Astrocyte (in vitro differentiated cells and primary cell): Measurements from ENCODE around the gene HNRNPU. TPM values are rescaled to one million over a fixed set of nuclear protein-coding genes. Genes with fewer than 3 reads are reported as not detected.

Experiments
- DNase-seq: peaks from one replicate; pipeline ENCODE4 v3.0.0-alpha.2; 2010; ENCODE audit warnings: low read depth
- FAIRE-seq: peaks from 2 replicates; lab custom pipeline; 2011; peaks lifted over from hg19 to GRCh38; lab: Jason Lieb, UNC
- H2AFZ ChIP-seq: 2 replicates; pipeline ENCODE4 v1.6.0; 2012; ENCODE audit warnings: low read depth, low read length, inconsistent platforms
- H3K27ac ChIP-seq: 2 replicates; pipeline ENCODE4 v1.5.1; 2011; ENCODE audit warnings: low read depth, low read length, inconsistent platforms
- H3K27me3 ChIP-seq: 2 replicates; pipeline ENCODE4 v1.6.0; 2011; ENCODE audit warnings: low read length, inconsistent platforms; ENCODE audit not compliant: insufficient read depth
- H3K36me3 ChIP-seq: 2 replicates; pipeline ENCODE4 v1.5.1; 2011; ENCODE audit warnings: low read length, inconsistent platforms; ENCODE audit not compliant: insufficient read depth
- H3K4me1 ChIP-seq: 2 replicates; pipeline ENCODE4 v1.5.1; 2011; ENCODE audit warnings: low read length, inconsistent platforms; ENCODE audit not compliant: insufficient read depth
- H3K4me2 ChIP-seq: 2 replicates; pipeline ENCODE4 v1.6.0; 2012; ENCODE audit warnings: low read length, inconsistent platforms
- H3K4me3 ChIP-seq: 2 replicates; pipeline ENCODE4 v1.5.1; 2011; ENCODE audit warnings: low read depth, mild to moderate bottlenecking, low read length, inconsistent platforms; ENCODE audit not compliant: insufficient read depth
- H3K79me2 ChIP-seq: 2 replicates; pipeline ENCODE4 v1.6.0; 2012; ENCODE audit warnings: mild to moderate bottlenecking, low read length, inconsistent platforms; ENCODE audit not compliant: insufficient read depth
- H3K9ac ChIP-seq: 2 replicates; pipeline ENCODE4 v1.6.0; 2012; ENCODE audit warnings: mild to moderate bottlenecking, low read length, inconsistent platforms
- H3K9me3 ChIP-seq: 2 replicates; pipeline ENCODE4 v1.5.1; 2012; ENCODE audit warnings: low read depth, mild to moderate bottlenecking, low read length, inconsistent platforms; ENCODE audit not compliant: insufficient read depth
- H4K20me1 ChIP-seq: 2 replicates; pipeline ENCODE4 v1.6.0; 2012; ENCODE audit warnings: low read length, inconsistent platforms; ENCODE audit not compliant: insufficient read depth
- H3K27ac Mint-ChIP-seq: one replicate; pipeline ENCODE4 v1.8.0; 2021; ENCODE audit warnings: mild to moderate bottlenecking, mixed read lengths; ENCODE audit not compliant: unreplicated experiment
- H3K27me3 Mint-ChIP-seq: one replicate; pipeline ENCODE4 v1.8.0; 2021; ENCODE audit warnings: low read depth, mixed read lengths; ENCODE audit not compliant: unreplicated experiment
- H3K36me3 Mint-ChIP-seq: one replicate; pipeline ENCODE4 v1.8.0; 2021; ENCODE audit warnings: low read depth, mixed read lengths; ENCODE audit not compliant: unreplicated experiment
- H3K4me1 Mint-ChIP-seq: one replicate; pipeline ENCODE4 v1.8.0; 2021; ENCODE audit warnings: low read depth, mixed read lengths; ENCODE audit not compliant: unreplicated experiment
- H3K4me3 Mint-ChIP-seq: one replicate; pipeline ENCODE4 v1.8.0; 2021; ENCODE audit warnings: mild to moderate bottlenecking, moderate library complexity, mixed read lengths; ENCODE audit not compliant: unreplicated experiment
- H3K9me3 Mint-ChIP-seq: one replicate; pipeline ENCODE4 v1.8.0; 2021; ENCODE audit warnings: mild to moderate bottlenecking, mixed read lengths; ENCODE audit not compliant: unreplicated experiment
- CTCF ChIP-seq: IDR thresholded peaks from 2 replicates; pipeline ENCODE4 v1.5.1; 2011; ENCODE audit warnings: low read depth, mild to moderate bottlenecking, inconsistent platforms, low read length, moderate library complexity; ENCODE audit not compliant: insufficient read depth
- EZH2 ChIP-seq: IDR thresholded peaks from 2 replicates; pipeline ENCODE4 v1.6.1; 2012; ENCODE audit warnings: mild to moderate bottlenecking, low read length, inconsistent platforms; ENCODE audit not compliant: insufficient read depth
- total RNA-seq: library from RNA; stranded (reverse); gene quantifications from 2 replicates; pipeline ENCODE4 v1.2.1, GENCODE V29; 2021

Gene HNRNPU
- total RNA-seq, 1 donor from 2014 or later: 289 TPM

- FAIRE-seq: no peak
- H3K27me3 ChIP-seq: no peaks in the 10 kb centered on the region
- H3K4me2 ChIP-seq: no peak overlapping the region
- no peak for DNase-seq
- peaks cover 4% of the 10 kb centered on the region for H3K9me3 Mint-ChIP-seq
- H3K4me3 ChIP-seq: no peak overlapping the region
- H3K27ac Mint-ChIP-seq: no peak overlapping the region
- TF ChIP-seq CTCF (no peak), EZH2 (no peak)
- H3K36me3 ChIP-seq: no peaks in the 10 kb centered on the region
- peaks cover 14% of the 10 kb centered on the region for H3K27me3 Mint-ChIP-seq
- H2AFZ ChIP-seq: no peak overlapping the region
- H3K4me3 Mint-ChIP-seq: no peak overlapping the region
- no peaks in the 10 kb centered on the region for H3K9me3 ChIP-seq
- no peaks in the 10 kb centered on the region for H3K79me2 ChIP-seq
- no peaks in the 10 kb centered on the region for H4K20me1 ChIP-seq
- H3K4me1 Mint-ChIP-seq: no peaks in the 10 kb centered on the region
- no peak overlapping the region for H3K27ac ChIP-seq
- no peaks in the 10 kb centered on the region for H3K4me1 ChIP-seq
- peaks cover 2% of the 10 kb centered on the region for H3K36me3 Mint-ChIP-seq
- H3K9ac ChIP-seq: no peak overlapping the region
Measured at GRCh38 chr1:244813327-244813726, 51.0 kb downstream of the HNRNPU start.

- Mint-ChIP-seq H3K9me3 (peaks cover 4% of the 10 kb centered on the region), H3K27me3 (peaks cover 9% of the 10 kb centered on the region), H3K4me1 (no peaks in the 10 kb centered on the region), H3K27ac (no peak overlapping the region), H3K4me3 (no peak overlapping the region), H3K36me3 (peaks cover 2% of the 10 kb centered on the region)
- Histone ChIP-seq H3K79me2 (no peaks in the 10 kb centered on the region), H3K27me3 (no peaks in the 10 kb centered on the region), H3K4me2 (no peak overlapping the region), H4K20me1 (no peaks in the 10 kb centered on the region), H3K4me1 (no peaks in the 10 kb centered on the region), H3K9me3 (no peaks in the 10 kb centered on the region), H3K27ac (no peak overlapping the region), H2AFZ (no peak overlapping the region), H3K9ac (no peak overlapping the region), H3K36me3 (no peaks in the 10 kb centered on the region), H3K4me3 (no peak overlapping the region)
- DNase-seq (no peak), FAIRE-seq (no peak)
- no peak for TF ChIP-seq CTCF
- no peak for TF ChIP-seq EZH2
Measured at GRCh38 chr1:244810221-244810620, 54.1 kb downstream of the HNRNPU start.

- no peak for FAIRE-seq
- H3K9ac ChIP-seq: no peak overlapping the region
- DNase-seq: no peak
Measured at GRCh38 chr1:244807138-244807537, 57.2 kb downstream of the HNRNPU start.

More at GRCh38 chr1:244807138-244807537, 57.2 kb downstream of the HNRNPU start:
- Mint-ChIP-seq H3K4me3 (no peak overlapping the region), H3K36me3 (peaks cover 2% of the 10 kb centered on the region), H3K27ac (no peak overlapping the region), H3K27me3 (peaks cover 3% of the 10 kb centered on the region), H3K9me3 (peaks cover 4% of the 10 kb centered on the region), H3K4me1 (no peaks in the 10 kb centered on the region)
- TF ChIP-seq EZH2: no peak
- no peak for TF ChIP-seq CTCF
- no peaks in the 10 kb centered on the region for H3K79me2 ChIP-seq
- H3K27me3 ChIP-seq: no peaks in the 10 kb centered on the region
- H3K9me3 ChIP-seq: no peaks in the 10 kb centered on the region
- H4K20me1 ChIP-seq: no peaks in the 10 kb centered on the region
- no peaks in the 10 kb centered on the region for H3K36me3 ChIP-seq
- H2AFZ ChIP-seq: no peak overlapping the region
- no peak overlapping the region for H3K27ac ChIP-seq
- no peak overlapping the region for H3K4me3 ChIP-seq
- no peak overlapping the region for H3K4me2 ChIP-seq
- H3K4me1 ChIP-seq: no peaks in the 10 kb centered on the region
